Measurements from ENCODE around the gene GOPC. TPM values are rescaled to one million over a fixed set of nuclear protein-coding genes. Genes with fewer than 3 reads are reported as not detected.

GOPC gene
- total and polyA plus RNA-seq, 4 donors, result 11.4 to 54.5 (median 14.3) TPM

DNA sequence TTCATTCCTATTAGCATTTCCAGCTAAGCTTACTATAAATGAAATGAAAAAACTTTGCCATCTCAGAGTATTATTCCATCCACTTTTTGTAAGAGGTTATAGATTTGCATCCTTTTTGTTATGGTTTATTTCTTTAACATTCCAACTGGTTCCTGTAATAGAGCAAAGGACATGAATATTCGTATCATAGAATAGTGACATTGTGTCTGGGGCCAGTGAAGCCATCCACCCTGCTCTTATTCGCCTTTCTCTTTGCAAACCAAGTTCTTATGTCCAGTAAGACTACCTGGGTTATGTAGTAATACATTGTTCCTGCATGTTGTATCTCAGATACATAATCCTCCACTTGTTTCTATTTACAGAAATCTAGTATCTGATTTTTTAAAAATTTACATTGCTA lies 76.7 kb downstream of the GOPC start:
- Histone ChIP-seq H3K9ac (ENCODE audit: insufficient read depth in 1 of 2, low read length in 2 of 2) (no peak overlapping the region), H3K27ac (ENCODE audit: low read depth in 1 of 2, low read length in 1 of 2) (no peak overlapping the region), H3K4me1 (ENCODE audit: control insufficient read depth in 5 of 5, insufficient read depth in 5 of 5, low read length in 5 of 5) (peaks cover 0 to 33% (median 3%) of the 10 kb centered on the region in 5 donors), H3K9me3 (ENCODE audit: control insufficient read depth in 4 of 4, insufficient read depth in 3 of 4, low read length in 3 of 4) (no peaks in the 10 kb centered on the region), H3K27me3 (ENCODE audit: control insufficient read depth in 3 of 3, insufficient read depth in 3 of 3, low read length in 2 of 3) (no peaks in the 10 kb centered on the region), H3K36me3 (ENCODE audit: control insufficient read depth in 4 of 4, insufficient read depth in 4 of 4, low read length in 4 of 4) (peaks cover 1 to 6% (median 3%) of the 10 kb centered on the region in 4 donors), H3K4me3 (no peak overlapping the region)
- DNase-seq (no peak), ATAC-seq (ENCODE audit: insufficient read depth, low FRiP score) (no peak)
- TF ChIP-seq, protein P1, sequence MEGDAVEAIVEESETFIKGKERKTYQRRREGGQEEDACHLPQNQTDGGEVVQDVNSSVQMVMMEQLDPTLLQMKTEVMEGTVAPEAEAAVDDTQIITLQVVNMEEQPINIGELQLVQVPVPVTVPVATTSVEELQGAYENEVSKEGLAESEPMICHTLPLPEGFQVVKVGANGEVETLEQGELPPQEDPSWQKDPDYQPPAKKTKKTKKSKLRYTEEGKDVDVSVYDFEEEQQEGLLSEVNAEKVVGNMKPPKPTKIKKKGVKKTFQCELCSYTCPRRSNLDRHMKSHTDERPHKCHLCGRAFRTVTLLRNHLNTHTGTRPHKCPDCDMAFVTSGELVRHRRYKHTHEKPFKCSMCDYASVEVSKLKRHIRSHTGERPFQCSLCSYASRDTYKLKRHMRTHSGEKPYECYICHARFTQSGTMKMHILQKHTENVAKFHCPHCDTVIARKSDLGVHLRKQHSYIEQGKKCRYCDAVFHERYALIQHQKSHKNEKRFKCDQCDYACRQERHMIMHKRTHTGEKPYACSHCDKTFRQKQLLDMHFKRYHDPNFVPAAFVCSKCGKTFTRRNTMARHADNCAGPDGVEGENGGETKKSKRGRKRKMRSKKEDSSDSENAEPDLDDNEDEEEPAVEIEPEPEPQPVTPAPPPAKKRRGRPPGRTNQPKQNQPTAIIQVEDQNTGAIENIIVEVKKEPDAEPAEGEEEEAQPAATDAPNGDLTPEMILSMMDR (IDR thresholded peaks at IDR 0.05; ENCODE audit: control extremely low read depth, extremely low read depth), result no peak
- 95 to 98% methylated on average over 2 of the region's 2 CpGs for WGBS, 2 donors

DNA sequence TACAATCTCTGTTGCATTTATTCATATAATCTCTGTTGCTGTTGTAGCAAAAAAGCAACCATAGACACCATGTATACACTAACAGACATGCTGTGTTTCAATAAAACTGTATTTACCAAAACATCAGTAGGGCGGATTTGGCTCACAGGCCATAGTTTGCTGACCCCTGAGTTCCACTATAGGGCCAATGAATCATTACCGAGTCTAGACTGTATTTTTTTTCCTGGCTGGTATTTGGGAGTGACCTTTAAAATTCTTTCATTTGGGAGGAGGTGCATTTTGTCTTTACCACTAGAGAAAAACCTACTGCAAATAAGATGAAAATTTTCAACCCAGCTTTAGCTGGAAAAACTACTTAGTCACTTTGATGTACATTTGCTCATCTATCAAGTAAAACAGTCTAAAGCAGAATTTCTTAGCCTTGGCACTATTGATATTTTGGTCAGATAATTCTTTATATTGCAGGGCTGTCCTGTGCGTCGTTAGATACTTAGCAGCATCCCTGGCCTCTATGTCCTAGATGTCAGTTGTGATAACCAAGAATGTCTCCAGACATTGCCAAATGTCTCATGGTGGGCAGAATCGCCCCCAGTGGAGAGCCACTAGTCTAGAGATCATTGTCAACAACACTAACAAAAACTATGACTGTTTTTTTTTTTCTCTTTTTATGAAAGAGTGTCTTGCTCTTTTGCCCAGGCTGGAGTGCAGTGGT lies 80.4 kb downstream of the GOPC start:
- ATAC-seq (ENCODE audit: insufficient read depth, low FRiP score) (no peak), DNase-seq (no peak)
- TF ChIP-seq, protein P1 (IDR thresholded peaks at IDR 0.05; ENCODE audit: control extremely low read depth, extremely low read depth), result no peak
- 90 to 91% methylated on average over 5 of the region's 5 CpGs for WGBS, 2 donors
- Histone ChIP-seq H3K27me3 (ENCODE audit: control insufficient read depth in 3 of 3, insufficient read depth in 3 of 3, low read length in 2 of 3) (no peaks in the 10 kb centered on the region), H3K9ac (ENCODE audit: insufficient read depth in 1 of 2, low read length in 2 of 2) (no peak overlapping the region), H3K36me3 (ENCODE audit: control insufficient read depth in 4 of 4, insufficient read depth in 4 of 4, low read length in 4 of 4) (peaks cover 3 to 5% (median 3%) of the 10 kb centered on the region in 4 donors), H3K9me3 (ENCODE audit: control insufficient read depth in 4 of 4, insufficient read depth in 3 of 4, low read length in 3 of 4) (no peaks in the 10 kb centered on the region), H3K4me3 (no peak overlapping the region), H3K4me1 (ENCODE audit: control insufficient read depth in 5 of 5, insufficient read depth in 5 of 5, low read length in 5 of 5) (peaks cover 0 to 22% (median 5%) of the 10 kb centered on the region in 5 donors), H3K27ac (ENCODE audit: low read depth in 1 of 2, low read length in 1 of 2) (no peak overlapping the region)

- Histone ChIP-seq H3K27me3 (ENCODE audit: control insufficient read depth in 3 of 3, insufficient read depth in 3 of 3, low read length in 2 of 3) (no peaks in the 10 kb centered on the region), H3K4me3 (no peak overlapping the region), H3K4me1 (ENCODE audit: control insufficient read depth in 5 of 5, insufficient read depth in 5 of 5, low read length in 5 of 5) (peaks cover 0 to 22% (median 5%) of the 10 kb centered on the region in 5 donors), H3K27ac (ENCODE audit: low read depth in 1 of 2, low read length in 1 of 2) (no peak overlapping the region), H3K9ac (ENCODE audit: insufficient read depth in 1 of 2, low read length in 2 of 2) (no peak overlapping the region), H3K36me3 (ENCODE audit: control insufficient read depth in 4 of 4, insufficient read depth in 4 of 4, low read length in 4 of 4) (peaks cover 2 to 5% (median 3%) of the 10 kb centered on the region in 4 donors), H3K9me3 (ENCODE audit: control insufficient read depth in 4 of 4, insufficient read depth in 3 of 4, low read length in 3 of 4) (no peaks in the 10 kb centered on the region)
- DNase-seq (peak in 2 of 3 donors; percentile 63 to 70), ATAC-seq (ENCODE audit: insufficient read depth, low FRiP score) (no peak)
- WGBS, 2 donors, result 87 to 90% methylated on average over 4 of the region's 4 CpGs
- TF ChIP-seq, protein P1 (IDR thresholded peaks at IDR 0.05; ENCODE audit: control extremely low read depth, extremely low read depth), result no peak
Observed at GRCh38 chr6:117520603-117521395, 81.5 kb downstream of the GOPC start.

All from lung (tissue), 12 donors.